Kidney glomerular epithelial cell (primary cell): ENCODE data around the gene GRAP2.
"Not testable (repeated sequence)": the region's sequence is repeated elsewhere in the genome, so short reads cannot be mapped to it uniquely, and the experiment has no call there.

Experiments used
- DNase-seq: peaks from one replicate; lab custom pipeline; 2025; lab: John Stamatoyannopoulos, UW

Gene GRAP2

GRCh38 chr22:39943953-39944872, 43.3 kb downstream of the GRAP2 start:
- no peak for DNase-seq

DNA sequence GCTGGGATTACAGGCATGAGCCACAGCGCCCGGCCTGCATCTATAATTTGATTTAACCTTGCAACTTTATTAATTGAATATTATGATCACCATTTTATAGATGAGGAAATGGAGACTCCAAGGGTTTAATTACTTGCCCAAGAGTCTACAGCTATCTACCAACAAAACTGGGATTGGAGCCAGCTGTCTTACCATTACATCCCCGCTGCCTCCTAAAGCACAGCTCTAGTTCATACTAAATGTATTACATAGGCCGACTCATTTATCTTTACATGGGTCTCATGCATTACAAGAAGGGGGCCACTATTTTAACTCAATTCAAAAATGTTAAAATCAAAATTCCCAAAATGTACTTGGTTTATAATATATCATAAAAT, 45.2 kb downstream of the GRAP2 start:
- no peak for DNase-seq

GRCh38 chr22:39946503-39947219, 45.8 kb downstream of the GRAP2 start:
- DNase-seq: no peak

GRCh38 chr22:39947220-39948216, 46.6 kb downstream of the GRAP2 start:
- no peak for DNase-seq

GRCh38 chr22:39949964-39950737, 49.3 kb downstream of the GRAP2 start:
- no peak for DNase-seq

DNA sequence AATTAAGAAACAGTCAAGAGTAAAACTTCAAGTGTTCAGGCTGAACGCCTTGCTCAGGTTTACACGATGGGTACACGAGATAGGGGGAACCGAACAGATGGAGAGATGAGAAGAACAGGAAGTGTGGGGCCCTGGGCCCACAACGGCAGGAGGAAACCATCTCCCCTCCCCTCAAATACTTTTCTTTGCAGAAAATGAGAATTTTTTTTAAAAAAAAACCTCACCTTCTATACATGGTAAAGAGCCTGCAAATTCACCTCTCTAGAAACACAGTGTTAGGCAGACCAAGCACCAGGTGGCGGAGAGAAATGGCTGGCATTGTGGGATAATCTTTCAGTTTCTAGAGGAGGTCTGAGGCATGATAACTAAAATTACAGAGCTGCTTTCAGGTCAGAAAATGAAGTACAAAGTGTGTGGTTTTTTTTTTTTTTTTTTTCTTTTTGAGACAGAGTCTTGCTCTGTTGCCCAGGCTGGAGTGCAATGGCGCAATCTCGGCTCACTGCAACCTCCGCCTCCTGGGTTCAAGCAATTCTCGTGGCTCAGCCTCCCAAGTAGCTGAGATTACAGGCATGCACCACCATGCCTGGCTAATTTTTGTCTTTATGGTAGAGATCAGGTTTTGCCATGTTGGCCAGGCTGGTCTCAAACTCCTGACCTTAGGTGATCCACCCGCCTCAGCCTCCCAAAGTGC, 50.9 kb downstream of the GRAP2 start:
- not testable (repeated sequence) for DNase-seq

DNA sequence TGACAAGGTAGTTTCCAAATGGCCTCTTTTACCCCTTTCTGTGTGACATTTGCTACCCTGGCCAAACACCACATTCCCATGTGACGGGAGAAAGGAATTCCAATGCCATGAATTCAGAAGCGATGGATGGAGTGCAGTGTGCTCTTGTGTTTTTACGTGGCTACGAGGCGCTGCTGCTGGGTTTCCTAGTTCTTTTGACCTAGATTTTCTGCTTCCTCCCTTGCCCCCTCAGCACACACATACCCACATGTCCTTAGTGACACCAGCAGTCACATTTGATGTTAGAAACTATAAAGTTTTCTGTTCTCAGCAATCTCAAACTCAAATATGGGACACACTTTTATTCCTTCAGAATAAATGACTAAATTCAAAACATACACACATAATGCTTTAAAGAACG, 51.5 kb downstream of the GRAP2 start:
- no peak for DNase-seq

DNA sequence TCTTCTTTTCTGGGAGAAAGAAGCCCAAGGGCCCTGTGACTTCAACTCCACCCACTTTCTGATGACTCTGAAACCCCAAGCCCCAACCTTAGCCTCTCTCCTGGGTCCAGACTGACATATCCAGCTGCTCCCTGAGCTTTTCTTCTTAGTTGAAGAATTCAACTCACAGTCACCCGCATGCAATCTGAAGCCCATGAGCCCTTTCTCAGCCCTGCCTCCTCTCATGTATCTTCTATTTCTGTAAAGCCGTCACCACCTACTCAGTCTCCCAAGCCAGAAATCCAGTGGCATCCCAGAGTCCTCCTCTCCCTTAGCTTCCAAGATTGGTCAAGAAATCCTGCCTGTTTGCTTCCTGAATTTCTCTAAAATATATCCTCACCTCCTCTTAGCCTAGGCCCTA, 52.2 kb downstream of the GRAP2 start:
- DNase-seq: no peak

DNA sequence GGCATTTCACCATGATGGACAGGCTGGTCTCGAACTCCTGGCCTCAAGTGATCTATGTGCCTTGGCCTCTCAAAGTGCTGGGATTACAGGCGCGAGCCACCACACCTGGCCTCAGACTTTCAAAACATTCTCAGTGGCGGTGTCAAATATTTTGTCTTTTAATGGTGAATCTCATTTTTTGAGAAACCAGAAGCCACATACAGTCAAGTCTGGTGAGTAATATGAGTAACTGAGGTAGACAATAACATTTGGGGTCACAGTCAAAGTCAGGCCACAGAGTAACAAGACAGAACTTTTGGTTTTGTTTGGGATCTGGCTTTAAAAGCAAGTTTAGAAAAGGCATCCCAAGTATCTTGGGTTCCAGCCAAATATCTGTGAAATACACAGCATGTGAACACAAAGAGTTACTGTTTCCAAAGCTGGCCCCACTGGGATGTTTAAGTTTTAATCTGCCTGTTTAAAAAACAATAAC, 53.7 kb downstream of the GRAP2 start:
- DNase-seq: no peak

GRCh38 chr22:39955675-39956074, 54.8 kb downstream of the GRAP2 start:
- no peak for DNase-seq

GRCh38 chr22:39956932-39957664, 56.2 kb downstream of the GRAP2 start:
- DNase-seq: no peak

GRCh38 chr22:39958009-39958711, 57.3 kb downstream of the GRAP2 start:
- no peak for DNase-seq

GRCh38 chr22:39958949-39959639, 58.2 kb downstream of the GRAP2 start:
- DNase-seq: no peak

- no peak for DNase-seq
These were observed 59.0 kb downstream of the GRAP2 start, which contains the start of gene TMA7B for GRCh38 chr22:39959640-39960447. TMA7B (plus strand) TSS chr22:39960397; CDS start chr22:39964375, 3,978 bp downstream.

DNA sequence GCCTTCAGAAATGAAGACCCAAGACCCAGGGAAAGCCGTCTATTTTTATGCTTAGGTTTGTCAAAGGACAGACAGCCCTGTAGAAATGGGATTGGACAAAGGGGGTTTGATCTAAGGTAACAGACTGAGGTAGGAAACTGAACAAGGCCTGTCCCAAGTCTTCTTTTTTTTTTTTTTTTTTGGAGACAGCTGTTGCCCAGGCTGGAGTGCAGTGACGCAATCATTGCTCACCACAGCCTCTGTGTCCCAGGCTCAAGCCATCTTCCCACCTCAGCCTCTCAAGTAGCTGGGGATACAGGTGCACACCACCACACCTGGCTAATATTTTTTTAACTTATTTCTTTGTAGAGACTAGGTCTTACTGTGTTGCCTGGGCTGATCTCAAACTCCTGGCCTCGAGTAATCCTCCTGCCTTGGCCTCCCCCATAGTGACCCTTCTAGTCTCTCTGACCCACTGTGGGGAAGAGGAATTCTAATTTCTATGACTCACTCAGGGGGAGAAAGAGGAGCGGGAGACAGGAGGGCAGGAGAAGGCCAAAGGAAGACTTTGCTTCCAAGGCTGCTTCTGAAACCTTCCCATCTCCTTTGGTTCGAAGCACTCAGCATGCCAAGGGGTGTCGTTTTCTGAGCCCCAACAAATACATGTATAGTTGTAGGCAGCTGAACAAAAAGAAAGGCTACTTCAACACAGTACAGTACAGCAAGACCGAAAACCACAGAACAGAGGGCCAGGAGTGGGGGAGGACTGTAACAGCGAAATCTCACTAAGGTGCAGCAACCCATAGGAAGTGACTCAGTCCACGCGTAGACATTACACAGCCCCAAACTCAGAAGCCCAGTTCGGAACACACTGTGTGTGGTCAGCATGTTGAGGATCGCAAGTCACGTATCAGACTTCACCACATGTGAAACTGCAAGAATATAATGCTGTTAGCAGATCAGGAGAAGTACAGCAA, 60.2 kb downstream of the GRAP2 start:
- DNase-seq: no peak

DNA sequence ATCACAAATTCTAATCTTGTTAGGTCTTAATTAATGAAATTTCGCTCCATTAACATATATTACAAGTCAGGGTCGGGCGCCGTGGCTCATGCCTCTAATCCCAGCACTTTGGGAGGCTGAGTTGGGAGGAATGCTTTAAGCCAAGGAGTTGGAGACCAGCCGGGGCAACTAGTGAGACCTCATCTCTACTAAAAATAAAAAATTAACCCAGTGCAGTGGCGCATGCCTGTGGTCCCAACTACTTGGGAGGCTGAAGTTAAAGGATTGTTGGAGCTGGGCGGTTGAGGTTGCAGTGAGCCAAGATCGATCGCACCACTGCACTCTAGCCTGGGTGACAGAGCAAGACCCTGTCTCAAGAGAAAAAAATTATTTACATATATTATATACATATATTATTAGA, 61.2 kb downstream of the GRAP2 start:
- no peak for DNase-seq
